Thymus (tissue), 11 donors: ENCODE measurements around the gene PARD3. TPM values are rescaled to one million over a fixed set of nuclear protein-coding genes. Genes with fewer than 3 reads are reported as not detected.

ENCODE experiments used
- DNase-seq, 9 donors: peaks; one replicate each; pipeline ENCODE4 v3.0.0-alpha.2; 2013; ENCODE audit warnings: low spot score in 9 of 9, low read depth in 6 of 9, missing footprints in 1 of 9
- H3K27ac ChIP-seq, 2 donors: one replicate each; pipeline ENCODE4 v1.5.1; 2013; ENCODE audit warnings: control low read depth in 1 of 2, low read depth in 1 of 2, low read length in 1 of 2, mild to moderate bottlenecking in 1 of 2, moderate library complexity in 1 of 2
- H3K27me3 ChIP-seq, 2 donors: one replicate each; pipeline ENCODE4 v1.5.1; 2013; ENCODE audit warnings: low read length in 1 of 2; ENCODE audit not compliant: control insufficient read depth in 2 of 2, insufficient read depth in 1 of 2
- H3K36me3 ChIP-seq, 2 donors: one replicate each; pipeline ENCODE4 v1.5.1; 2013; ENCODE audit warnings: low read length in 1 of 2, mild to moderate bottlenecking in 1 of 2, moderate library complexity in 1 of 2; ENCODE audit not compliant: control insufficient read depth in 2 of 2, insufficient read depth in 2 of 2
- H3K4me1 ChIP-seq, 2 donors: one replicate each; pipeline ENCODE4 v1.5.1; 2013; ENCODE audit warnings: low read length in 2 of 2; ENCODE audit not compliant: control insufficient read depth in 2 of 2, insufficient read depth in 2 of 2
- H3K4me3 ChIP-seq, 2 donors: one replicate each; pipeline ENCODE4 v1.5.1; 2013; ENCODE audit warnings: low read length in 2 of 2, control low read depth in 1 of 2, mild to moderate bottlenecking in 1 of 2
- H3K9me3 ChIP-seq, 2 donors: one replicate each; pipeline ENCODE4 v1.5.1; 2013; ENCODE audit warnings: low read length in 1 of 2, mild to moderate bottlenecking in 1 of 2; ENCODE audit not compliant: control insufficient read depth in 2 of 2, insufficient read depth in 1 of 2
- WGBS: extraction: QIAGEN DNeasy Blood & Tissue Kit; methylation state at CpG from one replicate; pipeline ENCODE4 v1.1.7; 2013; 5-methylcytosine and 5-hydroxymethylcytosine counted together
- polyA plus RNA-seq: library from polyadenylated mRNA; stranded (reverse); fragments of 200-250 nt; gene quantifications from one replicate; pipeline ENCODE4 v1.2.3, GENCODE V29; 2013
- total RNA-seq: library from RNA; stranded (reverse); fragments of 120-200 nt; gene quantifications from one replicate; pipeline ENCODE4 v1.2.4, GENCODE V29; 2013
- donor health status: healthy.

Gene PARD3
- total and polyA plus RNA-seq, 2 donors: 13.3 to 23.5 TPM

GRCh38 chr10:34524369-34525091, 290.6 kb downstream of the PARD3 start:
- Histone ChIP-seq H3K4me3 (no peak overlapping the region), H3K27ac (no peak overlapping the region), H3K9me3 (no peaks in the 10 kb centered on the region), H3K36me3 (no peaks in the 10 kb centered on the region), H3K4me1 (no peaks in the 10 kb centered on the region), H3K27me3 (no peaks in the 10 kb centered on the region)
- WGBS: 96% methylated on average over 4 of the region's 4 CpGs
- no peak for DNase-seq

- Histone ChIP-seq H3K36me3 (no peaks in the 10 kb centered on the region), H3K27ac (no peak overlapping the region), H3K4me1 (no peaks in the 10 kb centered on the region), H3K4me3 (no peak overlapping the region), H3K27me3 (no peaks in the 10 kb centered on the region), H3K9me3 (no peaks in the 10 kb centered on the region)
- peak in 2 of 9 donors; percentile 9 to 29 for DNase-seq
- 94% methylated on average over 3 of the region's 3 CpGs for WGBS
Observed at GRCh38 chr10:34523017-34523767, 291.9 kb downstream of the PARD3 start.

- H3K4me1 ChIP-seq: no peaks in the 10 kb centered on the region
- no peaks in the 10 kb centered on the region for H3K36me3 ChIP-seq
- WGBS: 45% methylated on average over 6 of the region's 6 CpGs
- no peak overlapping the region for H3K4me3 ChIP-seq
- H3K27ac ChIP-seq: no peak overlapping the region
- no peaks in the 10 kb centered on the region for H3K9me3 ChIP-seq
- H3K27me3 ChIP-seq: no peaks in the 10 kb centered on the region
- peak in 6 of 9 donors; percentile 7 to 61 (median 17) for DNase-seq
Observed at GRCh38 chr10:34522546-34522945, 292.6 kb downstream of the PARD3 start.

GRCh38 chr10:34520510-34520909, 294.6 kb downstream of the PARD3 start:
- Histone ChIP-seq H3K4me3 (no peak overlapping the region), H3K36me3 (no peaks in the 10 kb centered on the region), H3K9me3 (no peaks in the 10 kb centered on the region), H3K27ac (no peak overlapping the region), H3K27me3 (no peaks in the 10 kb centered on the region), H3K4me1 (no peaks in the 10 kb centered on the region)
- no peak for DNase-seq
- 95% methylated on average over 2 of the region's 2 CpGs for WGBS

GRCh38 chr10:34520084-34520483, 295.0 kb downstream of the PARD3 start:
- H3K4me1 ChIP-seq: no peaks in the 10 kb centered on the region
- no peaks in the 10 kb centered on the region for H3K9me3 ChIP-seq
- WGBS: 94% methylated on average over 7 of the region's 7 CpGs
- DNase-seq: no peak
- no peak overlapping the region for H3K4me3 ChIP-seq
- no peaks in the 10 kb centered on the region for H3K27me3 ChIP-seq
- no peak overlapping the region for H3K27ac ChIP-seq
- H3K36me3 ChIP-seq: no peaks in the 10 kb centered on the region

GRCh38 chr10:34514290-34514689, 300.8 kb downstream of the PARD3 start:
- Histone ChIP-seq H3K36me3 (no peaks in the 10 kb centered on the region), H3K9me3 (no peaks in the 10 kb centered on the region), H3K4me3 (no peak overlapping the region), H3K27me3 (no peaks in the 10 kb centered on the region), H3K4me1 (no peaks in the 10 kb centered on the region), H3K27ac (no peak overlapping the region)
- DNase-seq: no peak
- 96% methylated on average over 4 of the region's 4 CpGs for WGBS

- no peaks in the 10 kb centered on the region for H3K4me1 ChIP-seq
- 96% methylated on average over 2 of the region's 2 CpGs for WGBS
- no peaks in the 10 kb centered on the region for H3K9me3 ChIP-seq
- no peak for DNase-seq
- no peak overlapping the region for H3K27ac ChIP-seq
- no peak overlapping the region for H3K4me3 ChIP-seq
- H3K36me3 ChIP-seq: no peaks in the 10 kb centered on the region
- H3K27me3 ChIP-seq: no peaks in the 10 kb centered on the region
Observed at GRCh38 chr10:34513636-34514035, 301.5 kb downstream of the PARD3 start.

- Histone ChIP-seq H3K4me1 (no peaks in the 10 kb centered on the region), H3K27ac (no peak overlapping the region), H3K36me3 (no peaks in the 10 kb centered on the region), H3K4me3 (no peak overlapping the region), H3K9me3 (no peaks in the 10 kb centered on the region), H3K27me3 (no peaks in the 10 kb centered on the region)
- DNase-seq: no peak
- WGBS: 96% methylated on average over 3 of the region's 3 CpGs
Observed at GRCh38 chr10:34507217-34507616, 307.9 kb downstream of the PARD3 start.

GRCh38 chr10:34506786-34507185, 308.3 kb downstream of the PARD3 start:
- WGBS: over 99% methylated on average over 5 of the region's 5 CpGs
- H3K4me3 ChIP-seq: no peak overlapping the region
- no peaks in the 10 kb centered on the region for H3K36me3 ChIP-seq
- DNase-seq: no peak
- no peak overlapping the region for H3K27ac ChIP-seq
- H3K27me3 ChIP-seq: no peaks in the 10 kb centered on the region
- no peaks in the 10 kb centered on the region for H3K4me1 ChIP-seq
- no peaks in the 10 kb centered on the region for H3K9me3 ChIP-seq
